ENCODE data around the gene KCNA3. TPM values are rescaled to one million over a fixed set of nuclear protein-coding genes. Genes with fewer than 3 reads are reported as not detected.

KCNA3 gene
- total RNA-seq, 1 experiment from 2014 or later, result not detected

- no peak overlapping the region for H3K4me3 ChIP-seq
- no peaks in the 10 kb centered on the region for H3K9me3 ChIP-seq (replicated peaks)
- no peaks in the 10 kb centered on the region for H3K36me3 ChIP-seq
- H3K27ac ChIP-seq, result no peak overlapping the region
- H3K27me3 ChIP-seq (replicated peaks), result peaks cover 13% of the 10 kb centered on the region
- H3K4me1 ChIP-seq (replicated peaks), result no peaks in the 10 kb centered on the region
- DNase-seq (ENCODE audit: low read depth in 1 of 2, low spot score in 2 of 2), result no peak
Measured at GRCh38 chr1:110696818-110697217, 22.1 kb upstream of the KCNA3 start.

GRCh38 chr1:110690709-110691365, 16.1 kb upstream of the KCNA3 start:
- no peaks in the 10 kb centered on the region for H3K9me3 ChIP-seq (replicated peaks)
- no peaks in the 10 kb centered on the region for H3K4me1 ChIP-seq (replicated peaks)
- DNase-seq (ENCODE audit: low read depth in 1 of 2, low spot score in 2 of 2), result no peak
- peaks cover 19% of the 10 kb centered on the region for H3K27me3 ChIP-seq (replicated peaks)
- H3K4me3 ChIP-seq, result no peak overlapping the region
- H3K27ac ChIP-seq, result no peak overlapping the region
- H3K36me3 ChIP-seq, result no peaks in the 10 kb centered on the region

- Histone ChIP-seq H3K4me1 (replicated peaks) (no peaks in the 10 kb centered on the region), H3K27me3 (replicated peaks) (peaks cover 16% of the 10 kb centered on the region), H3K9me3 (replicated peaks) (no peaks in the 10 kb centered on the region), H3K36me3 (no peaks in the 10 kb centered on the region), H3K27ac (no peak overlapping the region), H3K4me3 (no peak overlapping the region)
- no peak for DNase-seq (ENCODE audit: low read depth in 1 of 2, low spot score in 2 of 2)
Measured at GRCh38 chr1:110689868-110690267, 15.1 kb upstream of the KCNA3 start.

GRCh38 chr1:110688514-110688913, 13.8 kb upstream of the KCNA3 start:
- H3K9me3 ChIP-seq (replicated peaks), result no peaks in the 10 kb centered on the region
- H3K4me3 ChIP-seq, result no peak overlapping the region
- H3K36me3 ChIP-seq, result no peaks in the 10 kb centered on the region
- H3K4me1 ChIP-seq (replicated peaks), result no peaks in the 10 kb centered on the region
- no peak overlapping the region for H3K27ac ChIP-seq
- peaks cover 16% of the 10 kb centered on the region for H3K27me3 ChIP-seq (replicated peaks)
- no peak for DNase-seq (ENCODE audit: low read depth in 1 of 2, low spot score in 2 of 2)

GRCh38 chr1:110687250-110687649, 12.5 kb upstream of the KCNA3 start:
- H3K4me1 ChIP-seq (replicated peaks), result no peaks in the 10 kb centered on the region

GRCh38 chr1:110686188-110686587, 11.4 kb upstream of the KCNA3 start:
- no peaks in the 10 kb centered on the region for H3K4me1 ChIP-seq (replicated peaks)
- peaks cover 3% of the 10 kb centered on the region; the same call in 1 of the 2 replicates for H3K27me3 ChIP-seq (replicated peaks)
- no peak overlapping the region for H3K4me3 ChIP-seq
- H3K36me3 ChIP-seq, result no peaks in the 10 kb centered on the region
- no peak for DNase-seq (ENCODE audit: low read depth in 1 of 2, low spot score in 2 of 2)
- no peak overlapping the region for H3K27ac ChIP-seq
- H3K9me3 ChIP-seq (replicated peaks), result no peaks in the 10 kb centered on the region

More at GRCh38 chr1:110687250-110687649, 12.5 kb upstream of the KCNA3 start:
- Histone ChIP-seq H3K4me3 (no peak overlapping the region), H3K36me3 (no peaks in the 10 kb centered on the region), H3K27me3 (replicated peaks) (peaks cover 10% of the 10 kb centered on the region), H3K9me3 (replicated peaks) (no peaks in the 10 kb centered on the region), H3K27ac (no peak overlapping the region)
- DNase-seq (ENCODE audit: low read depth in 1 of 2, low spot score in 2 of 2), result no peak

- no peak for DNase-seq (ENCODE audit: low read depth in 1 of 2, low spot score in 2 of 2)
- Histone ChIP-seq H3K4me3 (no peak overlapping the region), H3K27me3 (replicated peaks) (no peaks in the 10 kb centered on the region; the same call in 1 of the 2 replicates), H3K36me3 (no peaks in the 10 kb centered on the region), H3K9me3 (replicated peaks) (no peaks in the 10 kb centered on the region), H3K4me1 (replicated peaks) (no peaks in the 10 kb centered on the region), H3K27ac (no peak overlapping the region)
Measured at GRCh38 chr1:110684491-110684890, 9.8 kb upstream of the KCNA3 start.

- no peak for DNase-seq (ENCODE audit: low read depth in 1 of 2, low spot score in 2 of 2)
- H3K27ac ChIP-seq, result no peak overlapping the region
- H3K4me3 ChIP-seq, result no peak overlapping the region
- H3K27me3 ChIP-seq (replicated peaks), result no peaks in the 10 kb centered on the region; the same call in none of the 2 replicates
- no peaks in the 10 kb centered on the region for H3K9me3 ChIP-seq (replicated peaks)
- H3K36me3 ChIP-seq, result no peaks in the 10 kb centered on the region
- no peaks in the 10 kb centered on the region for H3K4me1 ChIP-seq (replicated peaks)
Measured at GRCh38 chr1:110682898-110683297, 8.2 kb upstream of the KCNA3 start.

GRCh38 chr1:110680036-110680735, 5.4 kb upstream of the KCNA3 start:
- no peak for DNase-seq (ENCODE audit: low read depth in 1 of 2, low spot score in 2 of 2)
- no peak overlapping the region for H3K4me3 ChIP-seq
- H3K36me3 ChIP-seq, result no peaks in the 10 kb centered on the region
- peaks cover 15% of the 10 kb centered on the region for H3K27me3 ChIP-seq (replicated peaks)
- H3K27ac ChIP-seq, result no peak overlapping the region
- no peaks in the 10 kb centered on the region for H3K4me1 ChIP-seq (replicated peaks)
- no peaks in the 10 kb centered on the region for H3K9me3 ChIP-seq (replicated peaks)

GRCh38 chr1:110677526-110677925, 2.8 kb upstream of the KCNA3 start:
- Histone ChIP-seq H3K27ac (no peak overlapping the region), H3K27me3 (replicated peaks) (peaks cover 38% of the 10 kb centered on the region), H3K4me1 (replicated peaks) (no peaks in the 10 kb centered on the region), H3K4me3 (no peak overlapping the region), H3K9me3 (replicated peaks) (0 out of 2 replicates have a peak, but pooled peaks cover 9% of the 10 kb centered on the region), H3K36me3 (no peaks in the 10 kb centered on the region)
- no peak for DNase-seq (ENCODE audit: low read depth in 1 of 2, low spot score in 2 of 2)

GRCh38 chr1:110676970-110677369, 2.2 kb upstream of the KCNA3 start:
- Histone ChIP-seq H3K4me1 (replicated peaks) (no peaks in the 10 kb centered on the region), H3K36me3 (no peaks in the 10 kb centered on the region), H3K9me3 (replicated peaks) (0 out of 2 replicates have a peak, but pooled peaks cover 9% of the 10 kb centered on the region), H3K27ac (no peak overlapping the region), H3K27me3 (replicated peaks) (peaks cover 42% of the 10 kb centered on the region), H3K4me3 (no peak overlapping the region)
- DNase-seq (ENCODE audit: low read depth in 1 of 2, low spot score in 2 of 2), result no peak

GRCh38 chr1:110675060-110675791, 486 bp upstream of the KCNA3 start:
- Histone ChIP-seq H3K9me3 (replicated peaks) (0 out of 2 replicates have a peak, but pooled peaks cover 9% of the 10 kb centered on the region), H3K4me3 (no peak overlapping the region), H3K27me3 (replicated peaks) (peaks cover 53% of the 10 kb centered on the region), H3K4me1 (replicated peaks) (no peaks in the 10 kb centered on the region), H3K27ac (no peak overlapping the region), H3K36me3 (no peaks in the 10 kb centered on the region)
- DNase-seq (ENCODE audit: low read depth in 1 of 2, low spot score in 2 of 2), result no peak

- Histone ChIP-seq H3K9me3 (replicated peaks) (0 out of 2 replicates have a peak, but pooled peaks cover 9% of the 10 kb centered on the region), H3K4me3 (no peak overlapping the region), H3K36me3 (no peaks in the 10 kb centered on the region), H3K27ac (no peak overlapping the region), H3K4me1 (replicated peaks) (no peaks in the 10 kb centered on the region), H3K27me3 (replicated peaks) (peaks cover 53% of the 10 kb centered on the region)
- no peak for DNase-seq (ENCODE audit: low read depth in 1 of 2, low spot score in 2 of 2)
Measured at GRCh38 chr1:110673805-110674336, 869 bp downstream of the KCNA3 start.
